GM20431 (cell line): ENCODE data around the gene GAGE10.

Experiments
- in situ Hi-C: fragments of 300-500 bp; cut with MseI, MboI; formaldehyde crosslinking; loops from one replicate; pipeline ENCODE4 v1.15.0; 2020; ENCODE audit warnings: low sequenced_read_pairs; ENCODE audit not compliant: unreplicated experiment

The GAGE10 gene, protein sequence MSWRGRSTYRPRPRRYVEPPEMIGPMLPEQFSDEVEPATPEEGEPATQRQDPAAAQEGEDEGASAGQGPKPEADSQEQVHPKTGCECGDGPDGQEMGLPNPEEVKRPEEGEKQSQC

DNA sequence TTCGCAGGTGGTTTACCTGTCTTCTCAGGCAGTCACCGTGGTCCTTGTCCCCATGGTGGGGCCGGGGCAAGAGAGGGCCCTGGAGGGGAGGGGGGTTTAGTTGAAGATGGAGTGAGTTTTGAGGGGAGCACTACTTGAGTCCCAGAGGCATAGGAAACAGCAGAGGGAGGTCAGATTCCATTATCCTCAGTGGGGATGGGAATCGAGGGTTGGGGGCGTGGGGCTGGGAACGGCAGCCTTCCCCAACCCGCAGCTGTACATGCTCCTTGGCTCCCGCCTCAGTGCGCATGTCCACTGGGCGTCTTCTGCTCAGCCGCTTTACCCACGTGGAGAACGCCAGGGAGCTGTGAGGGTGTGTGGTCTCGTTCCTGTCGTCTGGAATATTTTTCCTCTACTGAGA is at the start of gene GAGE10:
GAGE10 (plus strand) TSS at position 301 of the 400 bp plus-strand sequence. CDS start 1,214 bp downstream, outside the sequence.
- in situ Hi-C loops, result no loop called here

DNA sequence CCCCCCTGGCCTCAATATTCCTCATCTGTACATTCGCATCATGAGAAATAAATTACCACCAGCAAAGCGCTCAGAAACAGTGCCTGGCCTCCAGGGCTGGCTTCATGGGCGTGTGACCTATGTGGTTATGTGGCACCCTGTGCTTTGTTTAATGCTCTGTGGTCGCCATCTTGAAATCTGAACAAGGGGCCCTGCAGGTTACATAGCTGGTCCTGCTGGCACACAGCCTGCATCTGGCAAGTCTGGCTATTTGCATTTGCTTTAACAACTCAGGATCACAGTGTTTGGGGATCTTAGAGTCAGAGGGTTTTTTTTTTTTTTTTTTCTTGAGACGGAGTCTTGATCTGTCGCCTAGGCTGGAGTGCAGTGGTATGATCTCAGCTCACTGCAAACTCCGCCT is 48.8 kb upstream of the GAGE10 start:
- in situ Hi-C loops, result no loop called here

DNA sequence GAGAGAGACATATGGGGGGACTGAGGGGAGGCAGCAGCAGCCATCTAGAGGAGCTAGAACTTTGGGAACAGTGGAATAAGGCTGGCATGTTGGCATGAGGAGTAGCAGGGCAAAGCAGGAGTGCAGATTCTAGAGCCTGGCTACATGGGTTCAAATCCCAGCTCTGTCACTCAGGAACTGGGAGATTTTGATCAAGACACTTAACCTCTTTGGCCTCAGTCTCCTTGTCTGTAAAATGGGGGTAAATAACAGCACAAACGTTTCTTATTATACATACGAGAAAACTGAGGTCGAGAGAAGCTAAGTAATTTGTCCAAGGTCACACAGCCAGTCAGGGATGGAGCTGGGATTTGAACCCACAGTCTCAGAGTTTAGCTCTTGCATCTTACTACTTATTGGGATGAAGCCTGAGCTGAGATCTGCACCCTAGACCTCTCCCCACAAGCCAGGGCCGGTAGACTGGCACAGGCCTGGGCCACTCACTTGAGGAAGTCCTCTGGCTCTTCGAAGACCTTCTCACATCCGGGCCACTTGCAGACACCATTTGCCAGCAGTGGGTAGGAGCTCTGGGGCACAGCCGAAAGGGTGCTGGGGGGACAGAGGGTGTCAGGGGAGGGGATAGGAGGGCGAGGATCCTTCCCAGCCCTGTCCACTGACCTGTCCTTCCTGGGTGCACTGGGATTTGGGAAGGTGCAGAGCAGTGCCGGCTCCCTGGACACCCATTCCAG is 47.0 kb upstream of the GAGE10 start:
- in situ Hi-C loops, result no loop called here

DNA sequence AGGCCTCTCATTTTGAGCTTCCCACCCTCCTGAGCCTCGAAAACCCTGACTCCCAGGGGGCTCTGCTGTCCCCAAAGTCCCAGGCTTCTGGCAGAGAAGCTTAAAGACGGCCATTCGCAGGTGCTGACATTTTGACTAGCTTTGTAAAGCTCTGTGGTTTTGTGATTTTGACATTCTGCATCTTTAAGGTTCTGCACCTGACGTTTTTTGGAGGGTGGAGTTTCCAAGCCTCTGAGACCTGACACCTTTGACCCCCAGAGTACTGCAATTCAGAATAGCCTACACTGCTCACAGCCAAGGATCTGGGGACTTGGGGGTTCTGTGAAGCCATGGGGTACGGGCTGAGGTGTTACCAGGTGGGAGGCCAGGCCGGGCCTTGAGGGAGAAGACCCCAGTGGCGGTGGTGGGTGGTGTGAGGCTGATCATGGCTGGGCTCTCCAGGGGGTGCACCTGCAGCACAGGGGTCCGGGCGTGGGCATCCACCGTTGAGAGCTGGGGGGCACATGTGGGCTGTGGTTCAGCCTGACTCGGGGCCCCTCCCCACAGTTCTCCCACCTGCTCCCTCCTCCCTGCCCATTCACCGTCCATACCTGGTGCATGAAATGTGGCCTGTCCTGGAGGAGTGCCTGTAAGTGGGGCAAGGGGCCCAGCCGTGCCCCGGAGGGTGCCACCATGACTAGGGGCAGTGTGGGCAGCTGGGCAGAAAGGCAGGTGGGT is 46.2 kb upstream of the GAGE10 start:
- in situ Hi-C loops, result no loop called here

DNA sequence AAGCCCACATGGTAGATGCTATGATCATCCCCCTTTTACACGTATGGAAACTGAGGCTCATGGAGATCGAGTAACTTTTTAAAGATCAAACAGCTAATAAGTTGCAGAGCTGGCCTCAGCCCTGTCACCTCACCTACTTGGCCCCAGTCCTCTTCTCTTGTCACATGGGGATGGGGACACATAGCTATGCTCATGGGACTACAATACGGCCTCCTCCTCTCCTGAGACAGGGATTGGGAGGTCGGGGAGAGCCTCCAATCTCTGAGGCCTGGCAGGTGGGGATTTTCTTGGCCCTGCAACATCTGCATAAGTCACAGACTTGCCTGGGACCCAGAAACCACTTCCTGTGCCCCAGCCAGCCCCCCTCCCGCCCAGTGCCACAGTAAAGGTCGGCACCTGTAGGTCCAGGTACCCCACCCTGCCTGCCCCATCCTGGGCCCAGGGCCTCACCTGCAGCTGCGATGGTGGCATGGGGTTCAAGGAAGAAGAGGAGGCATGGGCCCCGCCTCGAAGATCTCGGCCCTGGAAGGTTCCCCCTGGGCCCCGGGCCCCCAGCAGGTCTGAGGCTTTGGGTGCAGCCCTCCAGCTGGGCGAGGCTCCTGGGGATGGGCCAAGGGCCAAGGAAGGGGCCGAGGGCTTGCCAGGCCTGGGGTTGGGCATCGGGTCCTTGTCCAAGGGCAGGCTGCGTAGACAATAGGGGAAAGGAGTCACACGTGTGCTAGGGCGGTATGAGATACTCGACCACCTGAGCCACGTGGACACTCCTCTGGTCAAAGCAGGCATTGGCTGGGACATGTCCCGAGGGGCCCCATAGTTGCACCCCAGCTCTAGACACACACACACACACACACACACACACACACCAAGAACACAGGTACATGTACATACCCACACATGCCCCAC is 45.3 kb upstream of the GAGE10 start:
- in situ Hi-C loops, result no loop called here

DNA sequence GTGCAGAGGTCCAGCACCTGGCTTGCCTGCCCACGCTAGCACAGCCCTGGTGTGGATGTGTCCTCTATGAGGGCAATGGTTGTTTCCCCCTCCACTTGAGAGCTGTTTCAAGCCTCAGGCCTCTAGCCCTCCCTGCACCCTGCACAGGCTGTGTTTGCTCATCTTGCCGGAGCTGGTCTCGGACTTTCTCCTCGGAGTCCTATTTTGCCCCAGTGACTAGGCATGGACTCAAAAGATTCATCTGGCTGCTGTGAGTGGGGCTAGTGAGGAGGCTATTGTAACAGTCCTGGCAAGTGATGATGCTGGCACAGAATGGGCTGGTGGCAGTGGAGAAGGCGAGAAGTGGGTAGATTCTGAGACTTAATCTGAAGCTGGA is 44.7 kb upstream of the GAGE10 start:
- in situ Hi-C loops, result no loop called here

DNA sequence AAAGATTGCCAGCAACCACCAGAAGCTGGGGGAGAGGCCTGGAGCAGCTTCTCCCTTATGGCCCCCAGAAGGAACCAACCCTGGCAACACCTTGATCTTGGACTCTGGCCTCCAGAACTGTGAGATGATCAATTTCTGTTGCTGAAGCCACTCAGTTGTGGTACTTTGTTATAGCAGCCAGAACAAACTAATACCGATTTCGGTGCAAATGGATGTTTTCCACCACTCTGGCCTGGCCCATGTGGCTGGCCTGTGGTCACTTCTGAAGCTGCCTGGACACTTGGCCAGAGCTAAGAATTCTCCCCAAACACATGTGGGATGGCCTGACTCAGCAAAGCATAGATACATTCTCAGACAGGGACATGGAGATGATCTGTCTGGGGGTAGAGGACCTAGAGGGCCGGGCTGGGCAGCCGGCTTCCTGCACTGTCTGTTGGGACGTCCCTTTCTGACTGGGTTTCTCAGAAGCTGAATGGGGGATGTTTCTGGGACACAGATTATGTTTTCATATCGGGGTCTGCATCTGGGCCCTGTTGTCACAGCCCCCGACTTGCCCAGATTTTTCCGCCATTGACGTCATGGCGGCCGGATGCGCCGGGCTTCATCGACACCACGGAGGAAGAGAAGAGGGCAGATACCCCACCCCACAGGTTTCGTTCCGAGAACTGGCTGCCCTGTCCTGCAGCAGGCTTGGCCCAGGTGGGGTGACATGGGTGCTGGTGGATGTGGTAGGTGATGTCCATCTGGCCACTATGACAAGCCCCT is 43.0 kb upstream of the GAGE10 start:
- in situ Hi-C loops, result no loop called here

DNA sequence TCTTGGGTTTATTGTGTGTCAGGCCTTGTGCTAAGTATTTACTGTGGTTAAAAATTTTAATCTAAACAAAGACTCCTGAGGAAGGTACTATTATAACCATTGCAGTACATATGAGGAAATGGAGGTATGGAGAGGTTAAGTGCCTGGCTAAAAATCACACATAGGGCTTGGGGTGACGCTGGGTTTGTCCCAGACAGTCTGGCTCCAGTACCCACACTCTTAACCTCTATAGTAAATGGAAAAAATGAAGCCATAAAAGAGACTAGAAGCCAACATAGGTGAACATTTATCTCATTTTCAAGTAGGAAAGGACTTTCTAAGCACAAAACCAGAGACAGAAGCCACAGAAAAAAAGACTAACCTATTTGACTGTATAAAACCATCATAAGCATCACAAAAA is 40.8 kb upstream of the GAGE10 start:
- in situ Hi-C loops, result no loop called here

DNA sequence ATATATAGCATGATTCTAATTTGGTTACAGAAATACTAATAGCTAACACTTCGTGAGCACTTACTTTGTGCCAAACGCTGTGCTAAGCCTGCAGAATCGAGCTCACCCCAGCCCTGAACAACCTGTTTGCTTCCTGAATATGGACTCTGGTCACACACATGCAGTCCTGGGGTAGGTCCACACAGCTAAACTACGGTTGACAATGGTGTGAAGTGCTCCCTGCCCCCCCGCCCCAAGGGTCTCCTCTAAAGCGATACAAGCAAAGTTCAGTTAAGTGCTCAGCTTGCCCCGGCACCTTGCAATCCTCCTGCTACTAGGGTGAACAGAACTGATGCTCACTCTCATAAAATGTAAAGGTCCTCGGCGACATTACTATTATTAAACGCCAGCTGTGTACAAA is 39.8 kb upstream of the GAGE10 start:
- in situ Hi-C loops, result no loop called here

DNA sequence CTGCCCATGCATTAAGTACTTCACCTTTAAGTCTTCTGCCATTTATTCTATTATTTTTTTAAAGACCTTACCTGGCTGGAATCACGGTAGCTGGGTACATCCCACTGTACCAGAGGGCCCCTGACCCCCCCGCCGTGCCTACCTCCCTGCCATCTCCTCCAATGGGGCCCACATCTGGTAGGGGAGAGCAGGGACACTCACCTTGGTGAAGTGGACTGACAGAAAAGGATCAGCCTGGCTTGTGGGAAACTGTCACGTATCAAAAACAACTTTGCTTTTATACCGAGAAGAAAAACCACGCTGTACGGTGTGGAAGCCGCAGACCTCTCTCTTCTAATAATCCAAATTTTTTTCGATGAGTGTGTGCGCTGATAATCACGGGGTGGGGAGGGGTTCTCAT is 39.0 kb upstream of the GAGE10 start, which contains the start of gene FOXP3:
FOXP3 (minus strand) TSS at position 251 of the 400 bp plus-strand sequence. CDS start 6,205 bp downstream, outside the sequence.
- in situ Hi-C loops, result no loop called here

DNA sequence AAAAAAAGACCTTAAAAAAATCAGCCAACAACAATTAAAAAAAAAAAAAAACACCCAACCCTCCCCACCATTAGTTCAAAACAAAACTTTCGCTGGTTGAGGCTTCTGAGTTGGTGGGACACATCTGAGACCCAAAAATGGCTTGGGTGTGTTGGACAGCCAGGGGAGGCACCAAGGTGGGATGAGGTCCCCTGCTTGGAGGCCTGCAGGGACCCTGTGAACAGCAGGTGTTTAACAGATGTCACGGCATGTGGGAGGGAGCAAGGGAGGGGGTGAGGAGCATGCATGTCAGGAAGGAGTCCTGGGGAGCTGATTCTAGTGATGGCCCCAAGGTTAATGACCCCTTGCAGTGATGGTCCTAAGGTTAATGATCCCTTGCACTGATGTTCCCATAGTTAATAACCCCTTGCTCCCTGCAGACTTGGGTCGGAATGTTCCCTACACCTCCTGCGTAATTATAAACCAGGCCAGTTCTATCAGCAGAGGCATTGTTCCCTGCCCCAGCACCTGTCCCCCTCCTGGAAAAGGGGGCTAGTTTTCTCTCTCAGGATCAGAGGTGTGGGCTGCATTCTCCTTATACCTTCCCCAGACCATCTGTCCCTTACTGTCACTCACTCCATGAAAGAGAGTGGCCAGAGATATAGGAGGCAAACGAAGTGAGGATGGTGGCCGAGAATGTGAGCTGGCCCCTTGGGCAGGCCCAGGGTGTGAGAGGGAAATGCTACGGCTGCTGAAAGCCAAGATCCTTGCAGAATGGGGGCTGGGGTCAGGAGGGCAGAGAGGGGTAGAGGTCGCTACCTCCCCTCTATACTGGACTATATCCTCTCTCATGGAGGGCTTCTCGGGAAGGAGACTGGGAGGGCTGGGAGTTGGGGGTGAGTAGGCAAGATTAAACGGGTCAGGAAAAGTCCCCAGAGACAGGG is 36.7 kb upstream of the GAGE10 start:
- in situ Hi-C loops, result no loop called here

DNA sequence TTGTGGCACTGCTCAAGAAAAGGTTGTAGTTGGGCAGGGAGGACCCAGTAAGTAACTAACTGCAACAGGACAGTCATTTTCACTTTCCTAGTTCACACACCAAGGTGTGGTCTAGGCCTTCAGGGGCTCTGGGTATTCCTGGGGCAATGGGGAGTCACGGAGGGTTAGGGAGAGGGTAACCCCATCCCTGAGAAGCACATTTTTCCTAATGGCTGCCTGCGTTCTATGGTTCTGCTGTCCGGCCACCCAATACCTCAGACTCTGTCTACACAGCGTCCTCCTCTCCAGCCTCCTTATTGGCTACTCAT is 34.8 kb upstream of the GAGE10 start:
- in situ Hi-C loops, result no loop called here

DNA sequence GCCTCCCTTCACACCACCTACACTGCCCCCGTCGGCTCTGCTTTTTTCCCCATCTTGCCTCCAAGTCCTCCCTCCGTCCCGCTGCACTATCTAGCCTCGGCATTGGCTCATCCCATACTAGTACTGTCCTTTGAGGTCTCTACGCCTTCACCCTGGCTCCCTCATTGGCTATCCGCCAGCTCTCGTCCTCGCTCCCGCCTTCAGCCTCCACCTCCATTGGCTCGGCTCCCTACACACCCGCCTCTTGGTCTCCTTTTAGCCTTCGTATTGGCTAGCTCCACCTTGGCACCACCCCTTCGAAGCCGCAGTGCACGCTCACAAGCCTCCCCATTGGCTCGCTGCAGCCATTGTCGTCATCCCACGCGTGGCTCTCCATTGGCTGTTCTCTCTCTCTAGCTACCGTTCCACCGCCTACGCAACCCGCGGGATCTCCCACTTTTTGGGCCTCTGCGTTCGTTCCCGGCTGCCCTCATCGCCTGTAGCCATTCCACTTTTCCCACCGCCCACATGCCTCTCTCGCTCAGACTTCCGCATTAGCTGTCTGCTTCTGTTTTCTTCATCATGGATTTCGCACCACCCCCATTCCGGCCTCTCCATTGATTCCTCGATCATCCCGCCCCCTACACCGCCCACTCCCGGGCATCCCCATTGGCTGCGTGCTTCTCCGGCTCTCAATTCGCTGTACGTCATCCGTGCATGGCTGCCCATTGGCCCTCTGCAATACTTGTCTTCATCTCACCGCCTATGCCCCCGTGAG is 34.3 kb upstream of the GAGE10 start:
- in situ Hi-C loops, result no loop called here

DNA sequence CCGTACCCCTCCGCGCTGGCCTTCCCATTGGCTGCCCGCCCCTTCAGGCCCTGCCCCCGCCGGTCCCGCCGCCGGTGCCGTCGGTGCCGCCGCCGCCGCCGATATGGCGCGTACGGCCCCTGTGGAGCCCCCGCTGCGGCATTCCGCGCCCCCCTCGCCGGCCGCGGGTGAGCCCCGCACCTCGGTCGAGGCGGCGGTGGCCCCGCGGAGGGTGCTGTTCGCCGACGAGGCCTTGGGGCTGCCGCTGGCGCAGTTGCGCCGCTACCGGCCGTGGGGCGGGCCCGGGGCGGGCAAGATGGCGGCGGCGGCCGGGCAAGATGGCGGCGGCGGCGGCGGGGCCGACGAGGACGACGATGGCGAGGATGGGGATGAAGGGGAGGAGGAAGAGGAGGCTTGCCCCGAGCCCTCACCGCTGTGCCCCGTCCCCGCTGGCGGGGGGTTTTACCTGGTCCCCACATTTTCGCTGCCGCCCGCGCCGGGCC is 33.6 kb upstream of the GAGE10 start, which contains the start of gene PPP1R3F:
PPP1R3F (plus strand) TSS at position 27 of the 482 bp plus-strand sequence; CDS start at position 104, 77 bp downstream.
- in situ Hi-C loops, result no loop called here

DNA sequence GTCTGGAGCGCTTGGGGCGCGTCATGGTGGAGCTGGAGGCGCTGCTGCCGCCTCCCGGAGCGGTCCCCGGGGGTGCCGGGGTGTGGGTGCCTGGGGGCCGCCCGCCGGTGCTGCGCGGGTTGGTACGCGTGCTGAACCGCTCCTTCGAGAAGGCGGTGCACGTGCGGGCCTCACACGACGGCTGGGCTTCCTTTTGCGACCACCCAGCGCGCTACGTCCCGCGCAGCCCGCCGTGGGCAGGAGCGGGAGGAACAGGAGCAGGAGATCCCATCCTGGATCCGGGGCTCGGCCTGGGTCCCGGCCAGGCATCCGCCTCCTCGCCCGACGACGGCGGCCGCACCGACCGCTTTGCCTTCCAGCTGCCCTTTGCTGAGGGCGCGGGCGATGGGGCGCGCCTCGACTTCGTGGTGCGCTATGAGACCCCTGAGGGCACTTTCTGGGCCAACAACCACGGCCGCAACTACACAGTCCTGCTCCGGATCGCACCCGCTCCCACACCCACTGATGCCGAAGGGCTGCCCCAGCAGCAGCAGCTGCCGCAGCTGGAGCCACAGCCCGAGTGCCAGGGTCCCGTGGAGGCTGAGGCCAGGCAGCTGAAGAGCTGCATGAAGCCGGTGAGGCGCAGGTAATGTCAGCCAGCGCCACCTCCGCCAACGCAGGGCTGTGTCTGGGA is 33.1 kb upstream of the GAGE10 start:
- in situ Hi-C loops, result no loop called here

DNA sequence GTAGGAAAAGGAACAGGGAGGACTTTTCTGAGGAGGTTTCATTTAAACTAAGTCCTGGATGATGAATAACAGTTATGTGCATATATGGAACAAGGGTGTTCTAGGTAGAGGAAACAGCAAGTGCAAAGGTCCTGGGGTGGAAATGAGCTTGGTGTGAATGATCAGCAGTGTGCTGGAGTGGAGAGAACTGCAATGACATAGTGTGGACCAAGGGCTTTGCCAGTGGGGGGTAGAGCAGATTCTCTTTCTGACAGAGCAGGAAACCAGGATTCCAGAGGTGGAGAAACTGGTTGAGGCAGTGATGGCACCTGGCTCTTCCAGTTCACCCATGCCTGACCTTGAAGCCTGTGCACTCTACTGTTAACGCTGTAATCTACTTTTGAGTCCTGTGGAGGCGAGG is 32.1 kb upstream of the GAGE10 start:
- in situ Hi-C loops, result no loop called here

DNA sequence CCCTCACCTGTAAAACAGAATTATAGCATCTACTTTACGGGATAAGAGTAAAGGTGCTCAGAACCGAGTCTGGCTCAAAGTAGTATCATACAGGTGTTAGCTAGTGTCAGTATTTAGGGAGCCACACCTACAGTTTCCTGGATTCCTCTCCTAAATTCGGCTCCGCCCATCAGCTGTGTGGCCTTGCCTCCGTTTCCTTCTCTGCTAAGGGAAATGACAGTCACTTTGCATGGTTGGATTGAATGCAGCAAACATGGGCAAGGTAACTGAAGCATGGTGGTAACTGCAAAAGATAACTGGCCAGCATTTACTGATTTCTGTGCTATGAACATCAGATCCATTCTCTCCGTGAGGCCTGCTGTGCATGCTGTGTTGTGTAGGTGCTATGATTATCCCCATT is 31.0 kb upstream of the GAGE10 start:
- in situ Hi-C loops, result no loop called here
